A549 (cell line): ENCODE results near the gene CNTF. TPM values are rescaled to one million over a fixed set of nuclear protein-coding genes. Genes with fewer than 3 reads are reported as not detected.

Experiments
- ATAC-seq, 2 experiments: fragments of 200-7000 bp in 1 of 2; fragments of >200 bp in 1 of 2; cut with Nextera tagmentation in 1 of 2; cut with Tn5 transposase in 1 of 2; 3 replicates each; pipeline versions ENCODE4 v1.8.0 to v1.9.1; 2018 to 2020; ENCODE audit warnings: mild to moderate bottlenecking in 1 of 2, moderate library complexity in 1 of 2
- CTCF ChIA-PET: fragments of 300-600 bp; sonication (Branson Sonifier 250); formaldehyde crosslinking; extraction: SDS; loops from one replicate; lab custom pipeline; 2021; ENCODE audit warnings: antibody characterized with exemption, inconsistent platforms; lab: Yijun Ruan, JAX
- POLR2A ChIA-PET: fragments of 350-600 bp; formaldehyde crosslinking; extraction: SDS; loops from one replicate; lab custom pipeline; 2021; ENCODE audit warnings: antibody characterized with exemption, inconsistent platforms; lab: Yijun Ruan, JAX
- DNase-seq, 2 experiments: peaks; one replicate each; pipeline versions ENCODE4 v3.0.0 to v3.0.0-alpha.2; 2011 to 2016; ENCODE audit warnings: low read depth in 1 of 2, low spot score in 1 of 2
- FAIRE-seq: peaks from 2 replicates; lab custom pipeline; 2011; peaks lifted over from hg19 to GRCh38; lab: Jason Lieb, UNC
- H3K27ac ChIP-seq, 2 experiments: fragments of >200 bp; sonication (Bioruptor Twin); formaldehyde crosslinking; 3 replicates each; pipeline ENCODE4 v1.5.1; 2016 to 2017
- H3K4me1 ChIP-seq: fragments of >200 bp; sonication (Bioruptor Twin); formaldehyde crosslinking; 3 replicates; pipeline ENCODE4 v1.6.1; 2016
- H3K4me2 ChIP-seq: fragments of >200 bp; sonication (Bioruptor Twin); formaldehyde crosslinking; 3 replicates; pipeline ENCODE4 v1.6.1; 2016
- H3K4me3 ChIP-seq: fragments of >200 bp; sonication (Bioruptor Twin); formaldehyde crosslinking; 3 replicates; pipeline ENCODE4 v1.5.1; 2016
- H3K9me3 ChIP-seq: fragments of >200 bp; sonication (Bioruptor Twin); formaldehyde crosslinking; 3 replicates; pipeline ENCODE4 v1.6.1; 2016
- BHLHE40 ChIP-seq: IDR thresholded peaks from 2 replicates; pipeline ENCODE4 v1.6.1; 2012; ENCODE audit warnings: low read depth, low read length, inconsistent platforms
- CBX2 ChIP-seq: fragments of 200-600 bp; sonication (generic); IDR thresholded peaks from 2 replicates; pipeline ENCODE4 v1.6.1; 2016; ENCODE audit warnings: low read depth, mild to moderate bottlenecking, borderline replicate concordance
- CEBPB ChIP-seq, 2 experiments: fragments of >200 bp in 1 of 2; sonication (Bioruptor Twin) in 1 of 2; formaldehyde crosslinking in 1 of 2; IDR thresholded peaks; 2 replicates each; pipeline ENCODE4 v1.6.1; 2012 to 2016
- E2F6 ChIP-seq: IDR thresholded peaks from 2 replicates; pipeline ENCODE4 v1.6.1; 2012; ENCODE audit warnings: low read depth, borderline replicate concordance
- ESRRA ChIP-seq: fragments of 150-350 bp; IDR thresholded peaks from 2 replicates; pipeline ENCODE4 v1.6.1; 2014; ENCODE audit warnings: mild to moderate bottlenecking, low read length, borderline replicate concordance
- FOSL2 ChIP-seq, 2 experiments: fragments of 450-650 bp in 1 of 2; fragments of >200 bp in 1 of 2; sonication (Bioruptor Twin) in 1 of 2; formaldehyde crosslinking; IDR thresholded peaks; 2 replicates each; pipeline versions ENCODE4 v1.5.0 to v1.6.1; 2016 to 2020; ENCODE audit warnings: mild to moderate bottlenecking in 1 of 2, moderate library complexity in 1 of 2
- HOXB13 ChIP-seq: fragments of 250-450 bp; sonication (Bioruptor Pico); IDR thresholded peaks from 2 replicates; pipeline ENCODE4 v1.5.0; 2020; ENCODE audit warnings: low read depth, mild to moderate bottlenecking, moderate library complexity
- HOXB5 ChIP-seq: fragments of 250-450 bp; sonication (Bioruptor Pico); IDR thresholded peaks from 2 replicates; pipeline ENCODE4 v1.5.0; 2020; ENCODE audit warnings: mild to moderate bottlenecking, moderate library complexity
- MAFK ChIP-seq: fragments of 450-650 bp; IDR thresholded peaks from 2 replicates; pipeline ENCODE4 v1.6.1; 2014; ENCODE audit not compliant: partially characterized antibody
- MAZ ChIP-seq: fragments of 150-350 bp; IDR thresholded peaks from 2 replicates; pipeline ENCODE4 v1.6.1; 2014; ENCODE audit warnings: antibody characterized with exemption, low read depth, low read length, borderline replicate concordance
- MYC ChIP-seq: IDR thresholded peaks from 2 replicates; pipeline ENCODE4 v1.6.1; 2012; ENCODE audit warnings: mild to moderate bottlenecking, inconsistent platforms, low read length, improper control_type of control experiment, borderline replicate concordance
- NFE2L2 ChIP-seq: fragments of 150-350 bp; conservative IDR thresholded peaks from 2 replicates; pipeline ENCODE4 v1.6.1; 2014; ENCODE audit warnings: low read length
- NR3C1 ChIP-seq: fragments of >200 bp; sonication (Bioruptor Twin); formaldehyde crosslinking; IDR thresholded peaks from 3 replicates; pipeline ENCODE4 v1.6.1; 2017
- PHF8 ChIP-seq: fragments of 200-600 bp; sonication (generic); IDR thresholded peaks from 2 replicates; pipeline ENCODE4 v1.6.1; 2016; ENCODE audit warnings: low read depth, mild to moderate bottlenecking, antibody characterized with exemption, moderate library complexity, borderline replicate concordance
- RAD21 ChIP-seq, 2 experiments: fragments of >200 bp in 1 of 2; sonication (Bioruptor Twin) in 1 of 2; formaldehyde crosslinking in 1 of 2; IDR thresholded peaks in 1 of 2; conservative IDR thresholded peaks in 1 of 2; 2 replicates in 1 of 2; 3 replicates in 1 of 2; pipeline ENCODE4 v1.6.1; 2012 to 2018; ENCODE audit warnings: inconsistent platforms in 1 of 2
- SMC3 ChIP-seq: fragments of >200 bp; sonication (Bioruptor Twin); formaldehyde crosslinking; IDR thresholded peaks from 3 replicates; pipeline ENCODE4 v1.6.1; 2018; ENCODE audit warnings: inconsistent platforms
- TFCP2L1 ChIP-seq: fragments of 250-450 bp; sonication (Bioruptor Pico); IDR thresholded peaks from 2 replicates; pipeline ENCODE4 v1.5.0; 2021; ENCODE audit warnings: mild to moderate bottlenecking
- ZNF302 ChIP-seq: fragments of 250-450 bp; sonication (Bioruptor Pico); IDR thresholded peaks from 2 replicates; pipeline ENCODE4 v1.9.0; 2021; ENCODE audit warnings: inconsistent platforms, mild to moderate bottlenecking, moderate library complexity
- WGBS: methylation state at CpG from one replicate; pipeline ENCODE4 v1.1.6; 2017; ENCODE audit errors: missing lambda C conversion rate; 5-methylcytosine and 5-hydroxymethylcytosine counted together
- polyA plus RNA-seq, 4 experiments: library from polyadenylated mRNA; depleted of rRNA in 3 of 4; stranded (reverse); fragments of >200 nt; fragmentation: RNase III in 1 of 4; extraction: RNeasy Plus Mini Kit Qiagen cat#74134 plus additional on column Dnase treatment in 1 of 4; gene quantifications; 2 replicates in 3 of 4; 3 replicates in 1 of 4; pipeline ENCODE4 v1.2.3, GENCODE V29; 2011 to 2017
- TF ChIP-seq, protein P1 (sequence below): fragments of >200 bp; sonication (Bioruptor Twin); formaldehyde crosslinking; IDR thresholded peaks from 3 replicates; pipeline ENCODE4 v1.6.1; 2016
- TF ChIP-seq, protein P2 (sequence below): fragments of >200 bp; sonication (Bioruptor Twin); formaldehyde crosslinking; IDR thresholded peaks from 3 replicates; pipeline ENCODE4 v1.5.1; 2016

Gene CNTF
- polyA plus RNA-seq, 2 of the 4 experiments (the other 2 are of a cell fraction), result 1.3 TPM

- no peak for FAIRE-seq
- 95% methylated on average over 4 of the region's 4 CpGs for WGBS
- CTCF ChIA-PET, result no interaction called here
- H3K4me1 ChIP-seq, result peaks cover 12% of the 10 kb centered on the region; the same call in 2 of the 3 replicates
- no peak overlapping the region for H3K4me2 ChIP-seq
- no peak for TF ChIP-seq FOSL2 (IDR thresholded peaks at IDR 0.05)
- TF ChIP-seq FOSL2 (CRISPR knock-in tag; IDR thresholded peaks at IDR 0.05), result no peak
- no peak for TF ChIP-seq TFCP2L1 (CRISPR knock-in tag)
- no peak for TF ChIP-seq CBX2
- no peak for TF ChIP-seq BHLHE40
- TF ChIP-seq NR3C1, result no peak
- TF ChIP-seq CEBPB (IDR thresholded peaks at IDR 0.05), result no peak
- no peak for TF ChIP-seq HOXB5 (CRISPR knock-in tag)
- TF ChIP-seq, all 56 proteins: peak for 0
- POLR2A ChIA-PET, result no interaction called here
- no peaks in the 10 kb centered on the region for H3K9me3 ChIP-seq
- no peak overlapping the region for H3K4me3 ChIP-seq
- ATAC-seq (no peak), DNase-seq (no peak)
- H3K27ac ChIP-seq, result no peak overlapping the region
Measured at GRCh38 chr11:58625086-58625485, 2.6 kb downstream of the CNTF start.

GRCh38 chr11:58625826-58626460 is 3.5 kb downstream of the CNTF start:
- POLR2A ChIA-PET, result no interaction called here

DNA sequence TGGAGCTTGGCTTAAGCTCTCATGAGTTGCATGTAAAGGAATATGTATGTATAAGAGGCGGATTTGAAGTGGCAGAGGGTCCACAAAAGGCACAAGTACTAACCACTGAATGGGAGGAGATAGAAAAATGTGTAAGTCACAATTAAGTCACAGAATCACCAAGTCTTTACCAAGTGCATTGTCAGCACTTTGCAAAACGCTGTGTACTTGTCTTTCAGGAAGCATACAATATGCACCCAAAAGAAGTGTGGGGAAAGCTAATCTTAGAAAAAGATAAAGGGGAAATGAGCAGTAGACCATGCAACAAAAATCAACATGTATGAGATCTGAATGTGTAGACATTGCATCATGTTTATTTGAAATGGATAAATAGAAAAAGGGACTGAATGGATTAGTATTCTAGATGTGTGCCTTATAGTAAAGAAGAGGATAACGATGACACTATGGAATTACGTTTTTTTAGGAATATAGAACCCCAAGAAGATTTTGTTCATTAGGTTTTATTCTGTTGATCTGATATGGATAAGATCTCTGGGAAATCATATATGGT is 4.5 kb downstream of the CNTF start:
- ChIA-PET POLR2A (no interaction called here), CTCF (interaction anchor here (0.8 to 1.4 kb wide), 3 partner anchors 27 to 103 kb away, joined by 3 to 6 read pairs (median 4); no protein-coding TSS in a partner anchor)
- Histone ChIP-seq H3K4me2 (no peak overlapping the region), H3K27ac (no peak overlapping the region), H3K4me3 (no peak overlapping the region), H3K4me1 (peaks cover 12% of the 10 kb centered on the region; the same call in 2 of the 3 replicates), H3K9me3 (no peaks in the 10 kb centered on the region)
- FAIRE-seq (no peak), DNase-seq (no peak), ATAC-seq (no peak)
- 75% methylated on average over 4 of the region's 4 CpGs for WGBS
- TF ChIP-seq MAFK (peak; percentile 91), MYC (no peak), NFE2L2 (no peak), FOSL2 (IDR thresholded peaks at IDR 0.05) (no peak), FOSL2 (CRISPR knock-in tag; IDR thresholded peaks at IDR 0.05) (no peak)
- TF ChIP-seq, protein P1, sequence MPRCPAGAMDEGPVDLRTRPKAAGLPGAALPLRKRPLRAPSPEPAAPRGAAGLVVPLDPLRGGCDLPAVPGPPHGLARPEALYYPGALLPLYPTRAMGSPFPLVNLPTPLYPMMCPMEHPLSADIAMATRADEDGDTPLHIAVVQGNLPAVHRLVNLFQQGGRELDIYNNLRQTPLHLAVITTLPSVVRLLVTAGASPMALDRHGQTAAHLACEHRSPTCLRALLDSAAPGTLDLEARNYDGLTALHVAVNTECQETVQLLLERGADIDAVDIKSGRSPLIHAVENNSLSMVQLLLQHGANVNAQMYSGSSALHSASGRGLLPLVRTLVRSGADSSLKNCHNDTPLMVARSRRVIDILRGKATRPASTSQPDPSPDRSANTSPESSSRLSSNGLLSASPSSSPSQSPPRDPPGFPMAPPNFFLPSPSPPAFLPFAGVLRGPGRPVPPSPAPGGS, result no peak
- TF ChIP-seq, protein P2, sequence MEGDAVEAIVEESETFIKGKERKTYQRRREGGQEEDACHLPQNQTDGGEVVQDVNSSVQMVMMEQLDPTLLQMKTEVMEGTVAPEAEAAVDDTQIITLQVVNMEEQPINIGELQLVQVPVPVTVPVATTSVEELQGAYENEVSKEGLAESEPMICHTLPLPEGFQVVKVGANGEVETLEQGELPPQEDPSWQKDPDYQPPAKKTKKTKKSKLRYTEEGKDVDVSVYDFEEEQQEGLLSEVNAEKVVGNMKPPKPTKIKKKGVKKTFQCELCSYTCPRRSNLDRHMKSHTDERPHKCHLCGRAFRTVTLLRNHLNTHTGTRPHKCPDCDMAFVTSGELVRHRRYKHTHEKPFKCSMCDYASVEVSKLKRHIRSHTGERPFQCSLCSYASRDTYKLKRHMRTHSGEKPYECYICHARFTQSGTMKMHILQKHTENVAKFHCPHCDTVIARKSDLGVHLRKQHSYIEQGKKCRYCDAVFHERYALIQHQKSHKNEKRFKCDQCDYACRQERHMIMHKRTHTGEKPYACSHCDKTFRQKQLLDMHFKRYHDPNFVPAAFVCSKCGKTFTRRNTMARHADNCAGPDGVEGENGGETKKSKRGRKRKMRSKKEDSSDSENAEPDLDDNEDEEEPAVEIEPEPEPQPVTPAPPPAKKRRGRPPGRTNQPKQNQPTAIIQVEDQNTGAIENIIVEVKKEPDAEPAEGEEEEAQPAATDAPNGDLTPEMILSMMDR, result no peak
- TF ChIP-seq, all 56 proteins: peak for 1

More at GRCh38 chr11:58625826-58626460, 3.5 kb downstream of the CNTF start:
- Histone ChIP-seq H3K4me2 (no peak overlapping the region), H3K9me3 (no peaks in the 10 kb centered on the region), H3K4me1 (peaks cover 12% of the 10 kb centered on the region; the same call in 2 of the 3 replicates), H3K4me3 (no peak overlapping the region), H3K27ac (no peak overlapping the region)
- FAIRE-seq (no peak), DNase-seq (no peak), ATAC-seq (no peak)
- CTCF ChIA-PET, result interaction anchor here (1.1 to 1.4 kb wide), 2 partner anchors 28 to 102 kb away, joined by 3 to 6 read pairs; no protein-coding TSS in a partner anchor
- TF ChIP-seq E2F6 (no peak), SMC3 (no peak), CEBPB (IDR thresholded peaks at IDR 0.05) (no peak), MAZ (no peak), ZNF302 (CRISPR knock-in tag) (no peak), PHF8 (no peak), HOXB13 (CRISPR knock-in tag) (no peak), RAD21 (conservative IDR thresholded peaks at IDR 0.05 in 1 of 2, IDR thresholded peaks at IDR 0.05 in 1 of 2) (no peak), ESRRA (no peak)
- TF ChIP-seq, protein P2, result no peak
- WGBS, result 93% methylated on average over 4 of the region's 4 CpGs
